Umbilical cord (tissue), 2 donors: ENCODE results near the gene EHD4. TPM values are rescaled to one million over a fixed set of nuclear protein-coding genes. Genes with fewer than 3 reads are reported as not detected.

ENCODE experiments used
- DNase-seq: peaks from one replicate; pipeline ENCODE4 v3.0.0-alpha.2; 2015; ENCODE audit warnings: low spot score
- total RNA-seq: library from RNA; depleted of rRNA; stranded (reverse); fragments of >200 nt; gene quantifications from one replicate; pipeline ENCODE4 v1.2.3, GENCODE V29; 2014; ENCODE audit warnings: low replicate concordance; ENCODE audit not compliant: insufficient read depth

EHD4 gene
- total RNA-seq, 1 donor from 2014 or later: 15.4 TPM

DNA sequence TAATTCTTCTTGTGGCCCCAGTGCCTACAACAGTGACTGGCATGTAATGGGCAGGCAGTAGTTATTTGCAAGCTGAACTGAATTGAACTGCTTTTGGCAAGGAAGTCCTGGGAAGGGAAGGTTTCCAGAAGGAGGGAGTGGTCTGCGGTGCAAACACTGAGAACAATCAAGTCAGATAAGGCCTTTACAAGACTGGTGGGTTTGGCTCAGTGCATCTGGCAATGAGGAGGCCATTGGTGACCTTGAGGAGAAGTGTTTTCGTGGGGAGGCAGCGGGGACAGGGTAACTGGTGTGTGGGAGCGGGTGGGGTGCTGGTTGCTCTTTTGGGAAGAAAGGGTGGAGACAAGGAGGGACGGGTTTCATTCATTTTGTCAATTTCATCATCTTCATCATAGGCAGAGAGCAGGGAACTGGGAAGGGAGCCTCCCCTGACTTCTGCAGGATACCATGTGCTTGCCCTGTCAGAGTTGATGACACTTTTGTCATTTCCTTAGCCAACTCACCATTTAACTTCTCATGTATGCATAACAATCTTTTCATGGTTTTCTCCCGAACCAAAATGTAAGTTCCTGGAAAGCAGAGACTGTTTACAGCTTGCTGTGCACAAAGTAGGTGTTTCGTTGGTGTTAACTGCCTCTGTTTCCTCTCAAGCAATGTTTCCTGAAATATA is 8.4 kb upstream of the EHD4 start:
- peak; percentile 42 for DNase-seq

DNA sequence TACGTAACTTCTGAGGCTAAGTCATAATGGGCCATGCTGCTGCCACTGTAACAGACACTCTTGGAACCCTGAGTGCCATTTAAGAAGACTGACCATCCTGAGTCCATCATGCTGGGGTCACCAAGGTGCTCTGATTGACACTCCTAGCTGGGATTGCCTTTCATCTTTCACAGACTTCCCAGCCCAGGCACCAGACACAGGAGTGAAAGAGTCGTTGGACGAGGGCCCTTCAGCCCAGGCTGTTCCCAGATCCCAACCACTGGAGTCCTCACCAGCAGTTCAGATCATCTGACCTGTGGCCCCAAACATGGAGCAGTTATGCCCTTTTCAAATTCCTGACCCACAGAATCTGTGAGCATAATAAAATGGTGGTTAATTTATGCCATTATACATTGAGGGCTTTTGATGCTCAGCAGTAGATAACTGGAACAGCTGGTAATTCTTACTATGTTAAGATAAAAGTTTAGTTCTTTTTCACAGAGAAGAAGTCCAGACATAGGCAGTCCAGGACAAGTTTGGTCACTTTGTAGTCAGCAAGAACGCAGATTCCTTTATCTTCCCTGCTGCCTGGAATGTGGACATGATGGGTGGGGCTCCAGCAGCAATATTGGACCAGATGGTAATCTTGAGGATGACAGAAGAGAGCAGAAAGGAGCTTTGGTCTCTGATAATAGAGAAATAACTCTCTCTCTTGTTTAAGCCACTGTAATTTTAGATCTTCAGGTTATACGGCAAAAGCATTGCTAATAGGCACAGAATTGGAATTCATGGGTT is 7.3 kb upstream of the EHD4 start:
- peak; percentile 72 for DNase-seq

DNA sequence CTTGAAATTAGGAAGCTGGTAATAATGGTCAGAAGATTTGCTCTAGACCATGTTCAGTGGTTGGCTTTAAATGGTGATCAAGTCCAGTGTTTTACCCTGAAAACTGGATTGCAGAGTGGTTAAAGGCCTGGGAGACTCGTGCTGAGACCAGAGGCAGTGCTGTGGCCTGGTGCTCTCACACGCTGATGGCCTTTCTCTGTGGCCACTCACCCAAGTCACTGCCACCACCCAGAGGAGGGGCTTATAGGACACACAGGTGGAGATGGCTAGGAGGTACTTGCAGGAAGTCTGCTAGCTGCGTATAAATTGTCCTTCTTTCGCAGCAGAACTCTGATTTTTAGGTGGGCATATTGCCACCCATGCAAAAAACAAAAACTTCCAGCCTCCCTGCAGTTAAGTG is 6.2 kb upstream of the EHD4 start:
- no peak for DNase-seq

DNA sequence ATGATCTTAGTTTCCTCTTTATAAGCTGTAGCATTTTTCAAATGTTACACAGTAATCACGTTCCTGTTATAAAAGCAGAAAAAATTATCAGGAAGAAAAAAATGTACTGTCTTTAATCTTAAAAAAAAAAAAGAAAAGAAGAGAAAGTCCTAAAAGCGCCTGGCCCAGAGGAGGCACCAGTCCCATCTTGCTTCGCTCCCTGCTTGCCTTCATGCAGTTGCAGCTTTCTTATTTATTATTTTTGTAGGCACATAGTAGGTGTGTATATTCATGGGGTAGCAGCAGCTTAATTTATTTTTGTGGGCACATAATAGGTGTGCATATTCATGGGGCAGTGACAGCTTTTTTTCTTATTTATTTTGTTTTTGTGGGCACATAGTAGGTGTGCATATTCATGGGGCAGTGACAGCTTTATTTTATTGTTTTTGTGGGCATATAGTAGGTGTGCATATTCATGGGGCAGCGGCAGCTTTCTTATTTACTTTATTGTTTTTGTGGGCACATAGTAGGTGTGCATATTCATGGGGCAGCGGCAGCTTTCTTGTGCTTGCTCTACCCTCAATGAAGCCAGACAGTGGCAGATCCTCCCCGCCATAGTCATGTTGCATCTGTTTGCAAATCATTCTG is 5.5 kb upstream of the EHD4 start:
- no peak for DNase-seq

DNA sequence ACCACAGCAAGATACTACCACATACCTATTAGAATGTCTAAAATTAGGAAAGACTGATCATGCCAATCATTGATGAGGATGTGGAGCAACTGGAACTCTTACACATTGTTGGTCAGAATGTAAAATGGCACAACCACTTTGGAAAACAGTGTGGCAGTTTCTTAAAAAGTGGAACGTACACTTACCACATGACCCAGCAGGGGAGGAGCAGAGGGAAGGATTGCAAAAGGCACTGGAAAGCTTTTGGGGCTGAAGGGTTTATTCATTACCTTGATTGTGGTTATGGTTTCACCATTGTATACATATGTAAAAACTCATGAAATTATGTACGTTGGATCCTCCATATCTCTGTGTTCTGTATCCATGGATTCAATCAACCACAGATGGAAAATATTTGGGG is 3.3 kb upstream of the EHD4 start:
- DNase-seq: no peak

DNA sequence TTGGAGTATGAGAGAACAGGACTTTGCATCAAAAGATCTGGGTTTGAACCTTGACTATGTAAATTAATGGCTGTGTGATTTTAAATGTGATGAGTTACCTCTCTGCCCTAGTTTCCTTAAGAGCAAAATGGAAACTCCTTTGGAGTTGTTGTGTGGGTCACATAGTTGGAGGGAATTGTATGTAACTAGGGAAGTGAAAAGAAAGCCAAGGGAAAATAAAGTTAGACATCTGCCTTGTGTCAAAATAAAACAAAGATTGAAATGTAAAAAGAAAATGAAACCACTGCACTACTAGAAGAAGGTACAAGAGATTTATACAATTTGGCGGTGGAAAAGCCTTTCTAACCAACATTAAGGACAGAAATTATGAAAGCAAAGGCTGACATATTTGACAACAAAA is 1.7 kb upstream of the EHD4 start:
- no peak for DNase-seq

DNA sequence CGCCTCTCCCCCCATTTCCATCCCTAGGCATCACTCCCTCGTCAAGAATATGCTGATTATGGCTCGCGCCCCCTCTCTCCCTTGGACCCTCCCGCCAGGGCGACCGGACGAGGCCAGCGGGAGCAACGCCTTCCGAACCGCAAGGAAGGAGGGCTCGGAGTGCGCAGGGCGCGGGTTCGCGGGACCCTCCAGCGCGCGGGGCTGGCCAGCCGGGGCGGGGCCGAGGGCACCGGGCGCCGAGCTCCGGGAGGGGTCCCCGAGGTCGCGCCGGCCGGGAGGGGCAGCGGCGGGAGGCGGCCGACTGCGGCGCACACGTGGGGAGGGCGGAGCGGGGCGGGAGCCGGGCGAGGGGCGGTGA is 483 bp downstream of the EHD4 start:
- peak; percentile 28 for DNase-seq

DNA sequence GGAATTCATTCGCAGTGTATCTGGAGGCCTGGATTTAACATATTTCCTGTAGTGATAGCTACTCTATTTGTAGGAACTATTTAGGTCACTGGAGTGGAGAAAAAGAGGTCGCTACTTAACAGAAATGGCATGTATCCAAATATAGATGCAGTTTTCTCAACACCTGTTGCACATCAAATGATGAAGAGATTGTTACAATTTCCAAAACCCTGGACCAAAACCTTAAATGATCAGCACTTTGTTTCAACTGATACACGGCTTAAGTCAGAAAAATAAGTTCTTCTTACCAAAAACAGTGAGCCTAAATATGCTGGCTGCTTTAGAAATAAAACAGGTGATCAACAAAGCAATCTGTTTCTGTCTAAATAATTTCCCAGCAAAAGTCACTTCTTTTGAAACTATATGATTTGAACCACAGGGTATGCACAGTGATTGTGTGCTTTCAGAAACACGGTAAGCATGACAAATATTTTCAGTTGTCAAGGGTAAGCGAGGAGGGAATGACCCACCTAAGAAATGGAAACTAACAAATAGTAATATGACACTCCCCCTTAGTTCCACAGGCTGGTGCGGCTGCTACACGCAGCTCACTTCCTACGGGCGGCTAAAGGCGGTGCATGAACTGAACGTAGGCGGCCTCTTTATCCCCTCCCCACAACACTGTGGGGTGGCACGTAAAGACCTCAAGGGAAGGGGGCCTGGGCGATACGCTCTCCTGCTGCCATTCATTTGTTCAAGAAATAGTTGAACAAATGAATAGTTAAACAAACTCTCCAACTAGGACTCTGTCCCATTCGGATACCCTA is 1.1 kb downstream of the EHD4 start:
- DNase-seq: peak; percentile 77

DNA sequence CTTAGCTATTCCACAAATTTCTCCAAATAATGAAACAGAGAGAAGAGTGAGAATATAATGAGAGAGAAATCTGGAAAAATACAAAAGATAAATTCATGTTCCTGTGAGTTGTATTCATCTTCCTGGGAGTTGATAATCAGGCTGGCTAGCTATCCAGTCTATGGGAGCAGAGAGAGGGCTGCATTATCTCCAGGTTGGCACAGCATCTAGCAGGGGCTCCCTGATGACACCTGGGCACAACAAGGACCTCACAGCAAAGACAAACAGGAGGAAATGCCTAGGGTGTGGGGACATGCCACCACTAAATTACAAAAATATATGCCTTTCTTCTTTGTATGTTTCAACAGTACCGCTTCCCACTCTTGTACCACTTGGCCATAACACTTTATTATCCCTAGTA is 1.9 kb downstream of the EHD4 start:
- no peak for DNase-seq

DNA sequence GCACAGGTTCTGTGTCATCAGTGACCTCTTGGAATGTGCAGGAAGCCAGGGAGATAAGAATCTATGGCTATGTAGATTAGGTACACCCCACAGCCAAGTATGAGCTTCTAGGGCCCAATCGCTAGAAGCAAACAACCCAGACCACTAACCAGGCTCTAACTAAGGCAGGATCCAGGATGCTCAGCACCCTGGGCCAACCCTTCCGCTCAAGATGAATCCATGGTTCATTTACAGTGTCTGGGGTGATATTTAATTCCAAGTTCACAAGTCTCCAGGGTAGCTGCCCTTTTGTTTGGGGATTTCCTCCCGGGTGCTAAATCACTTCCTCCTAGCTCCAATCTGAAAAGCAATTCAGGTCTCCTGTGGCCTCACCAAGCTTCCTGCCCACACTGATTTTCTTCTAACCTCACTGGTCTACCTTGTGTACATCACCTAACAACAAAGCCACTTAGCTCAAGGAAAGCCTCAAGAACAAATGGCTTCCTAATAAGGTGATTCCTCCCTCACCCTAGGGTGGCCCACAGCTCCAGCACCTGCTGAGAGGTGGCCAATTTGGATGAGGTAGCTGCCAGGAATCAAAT is 2.4 kb downstream of the EHD4 start:
- no peak for DNase-seq

DNA sequence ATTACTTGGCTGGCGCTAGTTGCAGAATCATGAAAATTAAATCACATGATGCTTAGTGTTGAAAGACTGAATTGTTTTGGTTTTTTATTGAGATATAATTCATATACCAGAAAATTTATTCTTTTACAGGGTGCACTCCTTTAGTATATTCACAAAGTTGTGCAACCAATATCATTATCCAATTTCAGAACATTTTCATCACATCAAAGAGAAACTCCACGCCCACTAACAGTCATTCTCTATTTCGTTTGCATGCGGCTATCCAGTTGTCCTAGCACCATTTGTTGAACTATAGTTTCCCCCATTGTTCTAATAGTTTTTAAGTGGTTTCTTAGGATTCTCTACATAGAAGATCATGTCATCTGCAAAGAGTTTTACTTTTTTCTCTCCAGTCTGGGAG is 3.7 kb downstream of the EHD4 start:
- DNase-seq: no peak

DNA sequence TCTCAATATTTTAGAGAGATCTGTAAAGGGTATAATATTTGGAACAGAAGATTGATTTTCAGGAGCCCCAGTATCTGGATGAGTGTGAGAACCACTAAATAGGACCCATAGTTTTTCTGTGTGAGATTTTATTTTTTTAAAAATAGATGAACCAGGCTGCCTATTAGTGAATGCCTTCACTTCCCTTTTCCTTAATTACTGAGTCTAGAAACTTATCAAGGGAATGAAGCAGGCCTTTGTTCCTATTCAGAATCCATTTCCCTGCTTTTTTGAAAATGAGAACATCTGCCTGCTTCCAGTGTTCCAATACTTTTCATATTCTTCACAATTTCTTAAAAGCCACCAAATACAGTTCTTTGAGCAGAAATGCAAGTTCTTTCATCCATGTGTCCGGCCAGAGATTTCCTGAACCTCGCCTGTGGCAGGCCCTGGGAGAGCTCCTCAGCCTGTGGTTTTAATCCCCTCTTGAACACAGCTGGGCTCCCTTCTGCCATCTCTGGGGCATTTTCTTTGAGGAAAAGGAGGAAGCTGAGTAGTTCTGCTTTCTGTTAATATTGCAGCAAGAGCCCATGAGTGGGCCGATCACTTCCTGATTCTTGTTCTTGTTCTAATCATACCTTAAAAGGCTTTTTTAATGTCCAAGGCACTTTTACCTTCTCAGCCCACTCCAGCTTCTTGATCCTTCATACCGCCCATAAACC is 4.7 kb downstream of the EHD4 start:
- DNase-seq: peak; percentile 75

DNA sequence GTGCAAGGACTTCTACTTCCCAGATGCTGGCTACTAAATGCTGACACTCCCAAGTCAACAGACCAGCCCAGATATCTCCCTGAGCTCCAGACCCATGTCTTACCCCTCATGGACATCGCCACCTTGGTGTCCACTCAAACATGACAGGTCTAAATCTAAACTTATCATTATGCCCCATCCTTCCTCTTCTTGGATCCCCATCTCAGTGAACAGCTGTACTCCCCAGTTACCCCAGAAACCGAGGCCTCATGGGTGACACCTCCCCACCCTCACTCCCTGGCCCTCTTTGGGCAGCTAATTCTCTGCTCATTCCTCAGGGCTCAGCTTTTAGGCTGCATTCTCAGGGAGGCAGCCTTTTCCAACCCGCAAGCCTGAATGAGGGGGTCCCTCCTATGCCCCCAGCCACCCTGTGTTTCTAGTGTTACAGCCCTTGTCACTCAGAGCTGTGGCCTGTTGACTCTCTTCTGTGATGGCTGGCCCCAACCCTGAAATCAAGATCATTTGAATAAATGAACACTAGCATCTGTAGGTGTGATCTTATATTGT is 5.4 kb downstream of the EHD4 start:
- no peak for DNase-seq

DNA sequence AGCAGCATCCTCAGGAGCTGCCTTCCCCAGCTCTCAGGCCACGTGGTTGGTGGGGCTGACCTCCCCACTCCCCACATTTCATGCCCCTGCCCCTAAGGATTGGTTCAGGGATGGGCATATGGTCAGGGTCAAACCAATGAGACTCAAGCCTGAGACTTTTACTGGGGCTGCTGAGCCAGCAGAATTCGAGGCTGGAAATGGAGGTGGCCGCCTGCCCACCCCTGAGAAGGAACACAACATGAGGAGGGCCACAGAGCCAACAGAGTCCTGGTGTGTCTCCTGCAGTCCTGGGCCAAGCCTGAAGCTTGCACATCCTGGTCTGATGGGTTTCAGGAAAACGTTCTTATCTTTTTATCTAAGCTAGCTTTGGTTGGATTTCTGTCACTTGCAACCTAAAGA is 5.9 kb downstream of the EHD4 start:
- no peak for DNase-seq

DNA sequence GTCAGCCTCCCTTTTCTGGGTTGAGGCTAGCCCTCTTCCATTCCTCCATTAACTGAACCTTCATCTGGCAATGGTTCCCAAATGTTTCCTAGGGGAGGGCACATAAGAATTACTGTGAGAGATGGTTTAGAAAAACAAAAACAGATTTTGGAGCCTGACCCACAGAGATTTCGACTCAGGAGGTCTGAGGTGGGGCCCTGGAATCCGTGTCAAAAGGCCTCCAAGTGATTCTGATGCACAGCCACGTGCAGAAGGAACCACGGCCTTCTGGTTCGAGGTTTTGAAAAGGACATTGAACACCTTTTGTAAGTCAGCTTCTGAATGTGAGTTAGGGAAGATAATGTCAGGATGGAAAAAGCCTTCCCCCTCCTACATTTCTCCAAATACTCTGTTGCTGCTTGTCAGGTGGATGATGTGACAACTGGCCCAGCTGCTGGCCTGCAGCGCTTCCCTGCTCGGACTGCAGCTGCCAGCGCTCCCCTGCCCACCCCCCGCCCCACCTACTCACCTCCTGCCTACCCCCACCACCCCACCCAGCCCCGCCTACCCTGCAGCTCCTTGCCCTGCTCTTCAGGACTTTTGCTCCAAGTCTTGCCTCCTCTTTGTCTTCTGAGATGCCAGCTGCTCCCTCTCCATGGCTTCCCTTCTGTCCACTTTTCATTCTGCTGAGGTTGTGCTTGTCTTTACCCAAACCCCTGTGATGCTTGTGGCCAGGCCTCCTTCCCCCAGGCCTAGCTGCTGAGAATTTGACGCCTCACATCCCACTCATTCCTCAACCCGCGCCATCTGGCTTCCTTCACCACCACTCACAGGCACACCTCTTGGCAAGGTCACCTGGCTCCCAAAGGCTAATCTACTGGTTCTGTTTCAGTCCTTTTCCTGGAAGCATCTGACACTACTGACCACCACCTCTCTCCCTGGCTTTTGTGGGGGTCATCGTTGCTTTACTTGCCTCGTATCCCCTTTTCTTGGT is 6.6 kb downstream of the EHD4 start:
- DNase-seq: no peak

DNA sequence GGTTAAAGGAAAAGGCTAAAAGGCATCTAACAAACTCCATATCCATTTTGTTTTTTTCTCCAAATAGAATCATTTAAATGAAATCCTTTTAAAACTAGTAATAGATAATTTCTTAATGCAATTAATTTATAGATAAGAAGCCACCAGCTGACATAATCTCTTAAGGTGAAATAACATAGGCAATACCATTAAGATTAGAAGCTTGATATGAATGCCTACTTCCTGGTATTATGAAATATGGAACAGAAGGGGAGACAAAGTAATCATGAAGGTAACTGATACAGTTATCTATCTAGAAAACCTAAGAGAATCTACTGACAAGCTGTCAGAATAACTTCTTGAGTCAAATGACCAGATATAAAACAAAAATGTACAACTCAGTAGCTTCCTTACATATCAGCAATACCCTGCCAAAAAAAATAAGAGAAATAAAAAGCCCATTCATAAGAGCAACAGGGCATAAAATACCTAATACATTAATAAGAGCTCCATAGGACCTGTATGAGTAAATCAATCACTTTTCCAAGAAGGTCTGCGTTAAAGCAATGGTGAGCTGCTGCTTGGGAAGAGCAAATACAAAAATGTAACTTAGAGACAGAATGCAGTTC is 10.7 kb downstream of the EHD4 start:
- DNase-seq: no peak

DNA sequence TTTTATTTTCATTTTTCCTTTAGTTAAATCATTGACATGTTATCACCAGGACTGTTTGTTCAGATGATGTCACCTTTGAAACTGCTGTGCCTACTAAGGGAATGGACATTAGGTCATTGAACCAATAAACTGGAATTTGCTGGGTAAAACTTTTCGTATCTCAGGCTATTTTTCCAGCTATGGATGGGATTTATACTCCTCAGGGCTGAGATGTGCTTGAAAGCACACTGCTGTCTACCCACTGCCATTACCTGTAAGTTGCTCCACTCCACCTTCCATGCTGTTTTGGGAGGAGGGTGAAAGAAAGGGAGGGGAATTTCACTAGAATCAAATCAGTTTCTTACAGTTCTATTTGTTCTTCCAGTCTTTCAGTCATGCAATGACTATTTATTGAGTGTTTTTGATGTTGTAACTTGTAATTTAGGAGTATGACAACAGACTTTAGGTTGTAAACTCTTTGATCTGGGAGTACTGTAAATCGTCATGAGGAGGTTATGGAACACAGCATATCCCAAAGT is 11.3 kb downstream of the EHD4 start:
- DNase-seq: no peak

DNA sequence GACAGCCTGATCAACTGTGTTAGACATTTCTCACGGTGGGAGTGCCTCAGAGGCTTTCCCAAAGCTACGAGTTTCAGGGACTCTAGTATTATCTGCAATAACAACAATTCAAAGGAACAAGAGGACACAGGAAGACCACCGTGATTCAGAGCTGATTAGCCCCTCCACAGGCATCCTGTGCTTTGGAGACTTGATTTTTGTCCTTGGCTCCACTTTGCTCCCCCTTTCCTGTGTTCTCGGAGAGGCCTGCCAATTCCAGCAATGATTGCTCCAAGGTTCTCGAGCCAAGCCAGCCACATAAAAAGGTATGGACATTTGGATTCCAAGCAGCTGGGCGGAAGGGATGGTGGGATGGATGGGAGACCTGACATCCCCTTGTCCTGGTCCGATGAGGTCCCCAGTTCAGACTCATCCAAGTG is 14.3 kb downstream of the EHD4 start:
- DNase-seq: no peak
